Coronary artery (tissue), 2 donors: ENCODE measurements around the gene NEUROD2.

Experiments
- DNase-seq: peaks from one replicate; pipeline ENCODE4 v3.0.0-alpha.2; 2017; ENCODE audit warnings: low spot score
- H3K27ac ChIP-seq, 2 donors: fragments of 200-600 bp; sonication (generic); one replicate each; pipeline ENCODE4 v1.5.1; 2016 to 2019
- H3K4me3 ChIP-seq: fragments of 200-600 bp; sonication (generic); 2 replicates; pipeline ENCODE4 v1.5.1; 2016; ENCODE audit warnings: mild to moderate bottlenecking, moderate library complexity
- CTCF ChIP-seq: fragments of 200-600 bp; sonication (generic); IDR thresholded peaks from one replicate; pipeline ENCODE4 v1.5.1; 2019; ENCODE audit warnings: antibody characterized with exemption

Gene NEUROD2

GRCh38 chr17:39641097-39641496, 33.4 kb upstream of the NEUROD2 start:
- DNase-seq: no peak
- TF ChIP-seq CTCF: no peak

DNA sequence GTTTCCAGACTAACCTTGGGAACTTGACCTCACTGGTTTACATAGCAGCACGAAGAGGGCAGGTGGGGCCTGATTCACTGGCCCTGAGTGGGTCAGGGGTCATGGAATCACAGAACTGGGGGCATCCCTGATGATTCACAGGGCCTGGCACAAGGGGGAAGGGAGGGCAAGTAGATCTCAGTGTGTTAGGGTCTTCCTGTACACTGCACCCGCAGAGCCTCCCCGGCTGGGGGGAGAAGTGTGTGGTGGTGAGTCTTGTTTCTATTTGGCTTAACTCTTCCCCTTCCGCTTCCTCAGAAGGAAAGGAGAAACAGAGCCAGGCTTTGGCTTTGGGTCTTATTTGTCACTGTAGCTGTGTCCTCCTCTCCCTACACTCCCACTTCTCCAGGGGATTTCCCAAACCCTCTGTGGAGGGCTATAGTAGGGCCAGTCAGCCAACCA, 32.9 kb upstream of the NEUROD2 start:
- H3K4me3 ChIP-seq: no peak overlapping the region
- no peak for DNase-seq
- no peak for TF ChIP-seq CTCF
- no peak overlapping the region for H3K27ac ChIP-seq

More at GRCh38 chr17:39641097-39641496, 33.4 kb upstream of the NEUROD2 start:
- no peak overlapping the region for H3K27ac ChIP-seq
- H3K4me3 ChIP-seq: no peak overlapping the region

- DNase-seq: no peak
- no peak for TF ChIP-seq CTCF
- no peak overlapping the region for H3K4me3 ChIP-seq
- no peak overlapping the region for H3K27ac ChIP-seq
These were observed 32.1 kb upstream of the NEUROD2 start for GRCh38 chr17:39639566-39640458.

- TF ChIP-seq CTCF: no peak
- Histone ChIP-seq H3K4me3 (no peak overlapping the region), H3K27ac (no peak overlapping the region)
- DNase-seq: no peak
These were observed 31.3 kb upstream of the NEUROD2 start for GRCh38 chr17:39639043-39639442.

GRCh38 chr17:39638317-39638716, 30.6 kb upstream of the NEUROD2 start:
- no peak for TF ChIP-seq CTCF
- no peak for DNase-seq
- no peak overlapping the region for H3K27ac ChIP-seq
- H3K4me3 ChIP-seq: peak overlapping the region; percentile 99

DNA sequence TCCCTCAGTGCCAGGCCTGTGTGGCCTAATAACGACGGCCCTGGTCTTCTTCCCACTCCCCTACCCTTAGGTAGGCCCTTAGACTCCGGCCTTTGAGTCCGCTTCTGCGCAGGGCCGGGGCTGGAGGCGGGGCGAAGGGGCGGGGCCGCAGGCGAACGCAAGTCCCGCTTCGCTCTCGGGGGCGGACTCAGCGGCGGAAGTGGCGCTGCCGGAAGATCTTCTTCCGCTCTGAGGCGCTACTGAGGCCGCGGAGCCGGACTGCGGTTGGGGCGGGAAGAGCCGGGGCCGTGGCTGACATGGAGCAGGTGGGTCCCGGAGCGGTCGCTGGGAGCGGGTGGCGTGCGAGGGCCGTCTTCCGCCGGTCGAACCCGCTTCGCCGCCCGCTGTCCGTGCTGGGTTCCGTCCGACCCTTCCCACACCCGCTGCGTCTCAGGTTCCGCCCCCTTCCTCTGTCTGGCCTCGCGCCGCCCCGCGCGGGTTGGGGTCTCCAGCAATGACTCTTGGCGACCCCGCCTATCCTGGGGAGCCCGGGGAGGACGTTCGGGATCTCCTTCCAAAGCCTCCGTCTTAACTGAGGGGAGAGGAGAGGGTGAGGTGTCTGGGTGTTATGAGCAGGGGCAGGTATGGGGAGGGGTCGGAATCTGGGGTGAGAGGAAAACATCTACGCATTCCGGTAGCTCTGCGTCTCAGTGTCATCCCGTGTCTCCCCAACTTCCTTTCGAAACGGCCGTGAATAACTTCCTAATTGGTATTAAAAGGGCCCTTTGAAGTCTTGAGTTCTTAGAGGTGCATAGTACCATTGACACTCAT, 29.4 kb upstream of the NEUROD2 start, which contains the start of gene STARD3:
Gene STARD3 (plus strand): TSS at position 218 of the 810 bp plus-strand sequence. CDS start 16,388 bp downstream, outside the sequence.
- DNase-seq: peak; percentile 92
- no peak for TF ChIP-seq CTCF

More for the DNA sequence above, 29.4 kb upstream of the NEUROD2 start, which contains the start of gene STARD3:
- Histone ChIP-seq H3K27ac (peak within 1 kb of the TSS; percentile 80 to 97), H3K4me3 (peak within 1 kb of the TSS; percentile 99)
